AG09309 (cell line): Measurements from ENCODE around the gene LDLRAD3.

Experiments used
- DNase-seq: peaks from one replicate; pipeline ENCODE4 v3.0.0-alpha.2; 2010; ENCODE audit warnings: low read depth
- H3K4me3 ChIP-seq: 2 replicates; pipeline ENCODE4 v1.5.1; 2011; ENCODE audit warnings: mild to moderate bottlenecking, low read depth, low read length, moderate library complexity; ENCODE audit not compliant: control insufficient read depth
- CTCF ChIP-seq: IDR thresholded peaks from 2 replicates; pipeline ENCODE4 v1.5.1; 2011; ENCODE audit warnings: mild to moderate bottlenecking, low read depth, low read length, inconsistent platforms; ENCODE audit not compliant: insufficient read depth, control insufficient read depth; ENCODE audit errors: missing control alignments

The LDLRAD3 gene

DNA sequence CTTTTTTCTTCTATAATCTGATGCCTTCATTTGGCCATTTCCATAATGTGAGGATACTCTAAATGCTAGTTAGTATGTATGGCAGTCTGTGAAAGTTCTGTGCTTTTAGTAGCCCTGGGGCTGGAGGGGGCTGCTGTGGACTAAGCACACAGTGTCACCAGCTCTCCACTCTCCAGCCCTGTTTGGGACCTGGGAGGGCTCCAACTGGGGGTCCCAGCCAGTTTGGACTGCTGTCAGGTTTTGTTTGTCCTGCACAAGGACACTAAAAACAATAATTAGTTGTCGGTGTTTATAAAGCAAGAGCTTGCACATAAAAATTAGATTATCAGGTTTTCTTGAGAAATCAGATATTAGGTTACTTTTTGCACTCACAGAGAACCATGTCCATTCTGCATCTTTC, 103.1 kb downstream of the LDLRAD3 start:
- H3K4me3 ChIP-seq: no peak overlapping the region
- no peak for DNase-seq
- no peak for TF ChIP-seq CTCF

DNA sequence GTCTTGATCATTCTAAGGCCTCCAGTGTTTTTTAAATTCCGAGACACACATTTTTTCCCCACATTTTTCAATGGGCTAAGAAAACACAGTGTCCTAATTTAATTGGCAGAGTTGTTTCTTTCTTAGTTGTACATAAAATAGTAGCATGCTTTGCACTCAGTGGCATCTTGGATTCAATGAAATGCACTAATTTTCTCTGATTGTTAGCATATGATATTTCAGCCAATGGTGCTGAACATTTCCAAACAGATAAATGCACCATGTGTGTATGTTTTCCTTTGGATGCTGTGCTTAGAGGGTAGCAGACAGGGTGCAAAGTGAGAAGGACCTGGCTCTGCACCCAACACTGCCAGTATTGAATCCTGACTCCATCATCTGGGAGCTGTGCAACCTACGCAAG, 103.5 kb downstream of the LDLRAD3 start:
- no peak for TF ChIP-seq CTCF
- H3K4me3 ChIP-seq: no peak overlapping the region
- DNase-seq: no peak

DNA sequence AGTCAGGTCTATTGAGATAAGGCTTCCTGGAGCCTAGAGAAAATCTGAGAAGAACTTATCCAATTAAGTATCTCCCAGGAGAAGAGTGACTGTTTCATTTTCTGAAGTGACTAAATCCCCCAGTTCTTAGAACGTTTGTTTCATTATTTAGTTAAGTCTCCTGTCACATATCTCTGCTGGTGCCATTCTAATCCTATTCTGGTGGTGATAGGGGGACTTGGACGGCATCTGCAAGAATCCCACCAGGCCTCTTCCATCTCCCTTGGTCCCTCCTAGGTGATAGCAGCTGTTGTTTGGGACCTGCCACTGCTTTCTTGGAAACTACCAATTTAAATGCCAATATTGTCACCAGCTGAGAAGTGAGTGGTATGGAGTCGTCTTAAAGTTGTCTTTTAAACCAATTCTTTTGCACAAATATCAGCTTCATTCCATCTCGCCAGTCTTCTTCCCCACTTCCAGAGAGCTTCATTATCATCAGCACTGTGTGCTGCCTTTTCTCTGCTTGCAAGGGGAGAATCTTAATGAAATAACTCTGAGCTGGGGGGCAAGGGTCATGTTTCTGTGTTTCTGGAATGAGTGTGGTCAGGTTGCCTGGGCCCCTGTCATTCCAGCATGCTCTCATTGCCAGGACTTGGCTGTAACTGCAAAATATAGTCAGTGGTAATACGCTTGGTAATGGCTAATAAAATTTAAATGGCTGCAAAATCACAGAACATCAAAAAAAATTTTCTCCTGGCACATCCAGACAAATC, 104.8 kb downstream of the LDLRAD3 start:
- no peak for TF ChIP-seq CTCF
- DNase-seq: no peak
- H3K4me3 ChIP-seq: no peak overlapping the region

DNA sequence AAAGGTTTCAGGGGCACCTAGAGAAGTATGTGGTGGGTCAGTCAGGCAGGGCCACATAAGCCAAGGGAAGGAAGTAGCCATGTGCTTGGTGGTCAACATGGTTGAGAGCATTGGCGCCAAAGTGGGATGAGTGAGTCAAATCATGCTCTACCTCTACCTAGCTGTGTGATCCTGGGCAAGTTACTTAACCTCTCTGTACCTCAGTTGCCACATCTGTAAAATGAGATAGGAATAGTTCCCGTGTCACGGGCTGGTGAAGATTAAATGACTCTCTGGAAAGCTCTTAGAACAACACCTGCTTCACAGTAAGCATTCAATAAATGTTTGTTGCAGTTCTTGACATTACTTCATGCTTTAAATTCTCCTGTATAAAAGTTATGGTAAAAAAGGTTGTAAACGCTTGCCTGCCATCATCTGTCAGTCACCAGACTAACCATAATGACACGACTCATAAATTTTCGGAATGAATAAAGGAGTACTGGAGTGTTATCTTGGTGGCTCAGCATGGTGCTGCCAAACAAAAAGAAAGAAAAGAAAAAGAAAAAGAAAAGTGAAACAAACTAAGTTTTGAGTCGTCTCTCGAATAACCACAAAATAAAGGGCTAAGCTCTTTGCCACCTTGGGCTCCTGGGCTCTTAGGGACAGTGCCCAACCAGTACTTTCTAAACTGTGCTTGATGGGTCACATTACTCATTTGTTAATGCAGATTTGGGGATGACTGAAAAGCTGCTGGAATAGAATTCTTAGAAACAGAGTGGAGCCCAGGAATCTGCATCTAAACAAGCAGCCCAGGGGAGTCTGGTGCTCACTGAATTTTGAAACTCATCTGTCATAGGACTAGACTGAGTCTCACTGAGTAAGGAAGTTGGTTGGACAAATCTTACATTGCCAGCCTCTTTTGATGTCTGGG, 107.6 kb downstream of the LDLRAD3 start:
- H3K4me3 ChIP-seq: no peak overlapping the region
- DNase-seq: no peak
- TF ChIP-seq CTCF: no peak

DNA sequence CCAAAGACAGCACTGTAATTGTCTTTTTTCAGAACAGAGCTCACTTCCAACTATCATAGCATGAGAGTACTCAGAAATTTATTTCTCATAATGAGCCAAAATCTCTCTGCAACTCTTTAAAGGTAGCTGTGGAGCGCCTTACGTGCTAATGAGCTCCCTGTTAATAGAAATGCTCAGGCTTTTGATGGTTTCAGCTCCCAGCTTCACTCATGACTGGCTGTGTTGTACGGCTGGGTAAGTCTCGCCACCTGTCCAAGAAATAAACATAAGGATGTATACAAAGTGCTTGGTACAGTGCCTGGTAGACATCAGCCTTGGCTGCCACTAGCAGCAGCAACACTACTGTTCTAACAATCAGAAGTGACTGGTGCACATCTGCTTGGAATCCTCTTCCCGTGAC, 109.4 kb downstream of the LDLRAD3 start:
- no peak for DNase-seq
- no peak for TF ChIP-seq CTCF

GRCh38 chr11:36053862-36054261, 110.0 kb downstream of the LDLRAD3 start:
- no peak for DNase-seq
- TF ChIP-seq CTCF: no peak
- no peak overlapping the region for H3K4me3 ChIP-seq

More for the DNA sequence above, 109.4 kb downstream of the LDLRAD3 start:
- no peak overlapping the region for H3K4me3 ChIP-seq
